SIG-M5 (cell line): Measurements from ENCODE around the gene CD3G.
A peak's percentile ranks its signal among the peaks of the same experiment; 100 is the strongest.

ENCODE experiments used
- DNase-seq: peaks from one replicate; lab custom pipeline; 2025; lab: John Stamatoyannopoulos, UW

Gene CD3G

DNA sequence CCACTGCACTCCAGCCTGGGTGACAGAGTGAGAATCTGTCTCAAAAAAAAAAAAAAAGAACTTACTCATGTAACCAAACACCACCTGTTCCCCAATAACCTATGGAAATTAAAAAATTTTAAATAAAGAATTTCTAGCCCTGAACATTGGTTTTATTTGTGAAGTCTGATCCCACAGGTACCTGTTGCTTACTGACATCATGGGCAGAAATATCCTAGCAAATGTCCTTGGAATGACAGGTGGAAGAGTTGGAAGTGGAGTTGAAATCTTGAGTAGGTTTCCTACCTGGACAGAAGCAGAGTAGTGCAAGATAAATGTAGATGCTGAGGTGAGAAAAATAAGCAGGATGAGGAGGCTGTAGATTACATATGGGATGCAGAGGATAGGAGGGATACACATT lies 18.9 kb upstream of the CD3G start:
- DNase-seq: no peak

- no peak for DNase-seq
These were observed 15.4 kb upstream of the CD3G start for GRCh38 chr11:118328745-118329144.

DNA sequence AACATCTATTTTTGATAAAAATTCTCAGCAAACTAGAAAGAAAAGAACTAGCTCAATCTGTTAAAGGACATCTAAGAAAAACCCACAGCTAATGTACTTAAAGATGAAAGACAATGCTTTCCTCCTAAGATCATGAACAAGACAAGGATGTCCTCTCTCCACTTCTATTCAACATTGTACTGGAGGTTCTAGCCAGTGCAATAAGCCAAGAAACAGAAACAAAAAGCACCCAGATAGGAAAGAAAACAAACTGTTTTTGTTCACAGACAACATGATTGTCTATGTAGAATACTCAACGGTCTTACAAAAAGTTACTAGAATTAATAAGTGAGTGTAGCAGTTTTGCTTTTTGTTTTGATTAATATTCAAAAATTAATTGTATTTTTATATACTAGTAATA lies 9.4 kb upstream of the CD3G start:
- DNase-seq: no peak

- no peak for DNase-seq
These were observed 5.5 kb upstream of the CD3G start for GRCh38 chr11:118338637-118339061.

- no peak for DNase-seq
These were observed 4.7 kb upstream of the CD3G start for GRCh38 chr11:118339281-118339961.

DNA sequence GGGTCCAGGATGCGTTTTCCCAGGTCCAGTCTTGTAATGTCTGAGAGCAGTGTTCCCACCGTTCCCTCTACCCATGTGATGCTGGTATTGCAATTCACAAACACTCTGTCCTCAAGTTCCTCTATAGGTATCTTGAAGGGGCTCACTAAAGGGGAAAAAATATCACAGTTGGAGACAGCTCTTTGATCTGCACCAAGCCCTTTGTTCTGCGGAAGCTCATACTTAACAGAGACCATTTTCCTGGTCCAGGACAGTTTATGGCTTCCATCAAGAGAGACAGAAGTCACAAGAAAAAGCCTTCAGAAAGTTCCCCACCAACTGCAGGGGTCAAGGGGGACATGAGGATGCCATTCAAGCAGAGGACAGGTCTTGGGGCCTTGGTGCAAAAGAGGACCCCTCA lies 3.7 kb upstream of the CD3G start:
- DNase-seq: no peak

DNA sequence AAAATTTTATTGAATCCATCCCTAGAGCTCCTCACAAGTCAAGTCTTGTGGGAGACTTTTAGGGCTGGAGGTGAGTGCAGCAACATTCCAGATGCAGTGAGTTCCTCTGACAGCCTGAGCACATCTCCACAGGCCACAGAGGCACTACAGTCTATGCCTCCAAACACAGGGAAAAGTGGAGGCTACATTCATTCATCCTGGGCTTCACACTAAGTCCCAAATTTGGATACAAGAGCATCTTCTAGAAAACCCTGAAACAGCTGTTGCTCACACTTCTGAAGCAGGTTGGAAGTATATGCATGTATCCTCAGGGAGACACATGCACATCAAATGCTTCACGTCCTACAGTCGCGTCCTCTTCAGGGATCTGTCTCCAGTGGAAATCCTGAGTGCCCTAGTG lies 2.9 kb upstream of the CD3G start:
- DNase-seq: no peak

DNA sequence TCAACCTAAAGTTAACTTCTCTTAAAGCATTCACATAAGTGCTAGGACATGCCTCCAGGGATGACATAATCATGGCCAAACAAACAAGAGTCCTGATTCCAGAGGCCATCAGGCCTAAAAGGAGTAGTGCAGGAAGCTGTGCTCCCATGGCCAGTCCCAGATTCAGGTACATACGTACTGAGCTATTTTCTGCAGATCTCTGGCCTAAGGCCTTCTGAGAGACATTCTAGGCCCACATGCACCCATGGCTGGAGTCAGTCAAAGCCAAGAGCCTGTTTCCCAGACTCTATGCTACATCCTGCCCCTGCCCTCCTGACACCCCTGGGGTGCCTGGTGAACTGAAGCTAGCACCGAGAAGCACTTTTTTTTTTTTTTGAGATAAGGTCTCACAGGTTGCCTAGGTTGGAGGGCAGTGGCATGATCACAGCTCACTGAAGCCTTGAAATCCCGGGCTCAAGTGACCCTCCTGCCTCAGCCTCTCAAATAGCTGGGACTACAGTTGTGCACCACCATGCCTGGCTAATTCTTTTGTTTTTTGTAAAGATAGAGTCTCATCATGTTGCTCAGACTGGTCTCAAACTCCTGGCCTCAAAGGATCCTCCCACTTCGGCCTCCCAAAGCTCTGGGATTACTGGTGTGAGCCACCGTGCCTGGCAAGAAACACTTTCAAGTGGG lies 2.2 kb upstream of the CD3G start:
- no peak for DNase-seq

- DNase-seq: no peak
These were observed 1.5 kb upstream of the CD3G start, which contains the start of gene CD3D for GRCh38 chr11:118342503-118343161. Gene CD3D (minus strand): TSS chr11:118342705. CDS start chr11:118342607, 98 bp downstream.

DNA sequence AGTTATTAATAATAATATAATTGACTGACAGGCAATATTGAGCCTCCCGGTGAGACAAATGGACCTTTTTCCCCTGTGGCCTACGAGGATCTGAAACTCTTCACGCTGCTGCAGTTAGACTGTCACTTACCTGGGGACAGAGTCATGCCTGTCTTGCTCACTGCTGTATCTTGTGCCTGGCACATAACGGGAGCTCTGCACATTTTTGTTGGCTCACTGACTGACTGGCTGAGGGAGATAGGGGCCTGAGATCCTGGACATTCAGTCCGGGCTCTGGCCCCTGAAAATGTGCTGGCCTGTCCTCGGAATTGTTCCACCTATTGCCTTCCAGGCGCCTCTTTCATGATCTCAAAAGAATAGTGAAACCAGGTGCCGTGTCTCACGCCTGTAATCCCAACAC lies 896 bp upstream of the CD3G start:
- DNase-seq: no peak

DNA sequence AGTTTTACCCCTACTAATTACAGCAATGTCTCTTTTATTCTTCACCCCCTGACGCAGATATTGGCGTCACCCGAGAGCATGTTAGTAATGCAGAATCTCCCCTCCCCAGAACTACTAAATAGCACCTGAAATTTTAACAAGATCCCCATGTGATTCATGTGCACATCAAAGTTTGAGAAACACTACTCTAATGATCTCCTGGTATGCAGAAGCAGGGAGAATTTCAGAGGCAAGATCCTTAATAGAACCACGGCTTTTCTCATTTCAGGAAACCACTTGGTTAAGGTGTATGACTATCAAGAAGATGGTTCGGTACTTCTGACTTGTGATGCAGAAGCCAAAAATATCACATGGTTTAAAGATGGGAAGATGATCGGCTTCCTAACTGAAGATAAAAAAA lies 5.3 kb downstream of the CD3G start:
- no peak for DNase-seq

GRCh38 chr11:118353084-118353710 lies 9.1 kb downstream of the CD3G start:
- no peak for DNase-seq

DNA sequence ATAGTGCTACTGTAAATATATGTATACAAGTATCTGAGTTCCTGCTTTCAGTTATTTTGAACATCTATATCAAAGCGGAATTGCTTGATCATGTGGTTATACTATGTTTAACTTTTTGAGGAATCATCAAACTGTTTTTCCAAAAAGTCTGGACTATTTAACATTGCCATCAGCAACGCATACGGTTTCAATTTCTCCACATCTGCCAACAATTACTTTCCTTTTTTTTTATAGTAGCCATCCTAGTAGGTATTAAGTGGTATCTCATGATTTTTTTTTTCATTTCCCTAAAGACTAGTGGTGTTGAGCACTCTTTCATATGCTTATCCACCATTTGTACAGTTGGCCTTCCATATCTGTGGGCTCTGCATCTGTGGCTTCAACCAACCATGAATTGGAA lies 13.9 kb downstream of the CD3G start:
- DNase-seq: no peak

- DNase-seq: peak; percentile 68
These were observed 15.3 kb downstream of the CD3G start, which contains the start of gene UBE4A for GRCh38 chr11:118359295-118359958. Gene UBE4A (plus strand): TSS chr11:118359600. CDS start chr11:118365081, 5,481 bp downstream.

DNA sequence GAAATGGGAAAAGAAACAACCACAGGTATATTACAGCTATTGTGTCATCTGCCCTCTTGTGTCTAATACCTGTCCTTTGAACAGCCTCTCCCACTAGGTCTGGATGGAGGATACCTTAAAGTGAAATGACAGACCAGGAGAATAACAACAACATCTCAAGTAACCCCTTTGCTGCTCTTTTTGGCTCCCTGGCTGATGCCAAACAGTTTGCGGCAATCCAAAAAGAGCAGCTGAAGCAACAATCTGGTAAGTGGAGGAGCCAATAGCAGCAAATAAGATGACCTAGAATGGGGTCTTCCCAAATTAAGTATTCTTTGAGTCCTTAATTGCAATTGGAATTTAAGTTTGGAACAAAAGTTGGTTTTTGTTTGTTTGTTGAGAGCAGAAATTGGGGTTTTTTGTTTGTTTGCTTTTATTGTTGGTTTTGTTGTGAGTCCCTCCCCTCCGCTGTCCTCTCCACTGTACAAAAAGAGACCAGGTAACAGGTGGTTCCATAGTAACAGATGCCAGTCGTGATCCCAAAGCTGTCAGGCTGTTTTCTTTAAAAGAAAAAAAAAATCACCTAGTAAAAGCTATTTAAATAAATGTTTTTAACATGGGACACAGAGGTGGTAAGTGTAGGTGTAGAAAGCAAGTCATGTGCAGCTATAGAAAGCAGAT lies 20.9 kb downstream of the CD3G start:
- no peak for DNase-seq

DNA sequence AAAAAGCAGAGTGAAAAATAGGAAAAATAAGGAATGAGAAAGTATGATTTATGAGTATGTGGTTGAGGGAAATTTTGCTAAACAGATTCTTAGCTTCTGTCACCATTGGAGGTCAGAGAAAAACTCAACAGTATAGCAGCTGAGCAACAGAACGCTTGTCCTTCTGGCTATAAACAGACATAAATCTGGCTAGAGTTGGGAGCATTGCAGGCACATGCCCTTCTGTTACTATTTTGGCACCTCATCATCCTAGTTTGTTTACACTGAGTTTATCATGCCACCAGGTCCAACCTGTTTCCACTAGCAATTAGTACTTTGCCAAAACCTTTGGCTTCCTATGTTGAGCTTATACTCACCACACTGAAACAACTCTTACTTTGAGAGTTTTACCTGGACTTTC lies 22.1 kb downstream of the CD3G start:
- DNase-seq: no peak

GRCh38 chr11:118370774-118371173 lies 26.6 kb downstream of the CD3G start:
- no peak for DNase-seq

DNA sequence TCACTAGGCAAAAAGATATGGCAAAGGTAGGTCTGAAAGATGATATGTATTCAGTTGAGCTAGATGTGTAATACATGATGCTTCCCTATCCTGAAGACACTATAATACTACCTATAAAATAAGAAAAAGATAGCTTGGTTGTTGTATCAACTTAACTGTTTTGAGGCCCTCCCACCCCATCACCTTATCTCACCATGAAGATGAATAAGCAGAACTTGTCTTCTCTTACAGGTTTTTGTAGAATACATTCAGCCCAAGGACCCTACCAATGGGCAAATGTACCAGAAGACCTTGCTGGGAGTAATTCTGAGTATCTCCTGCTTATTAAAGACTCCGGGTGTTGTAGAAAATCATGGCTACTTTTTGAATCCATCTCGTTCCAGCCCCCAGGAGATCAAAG lies 29.1 kb downstream of the CD3G start:
- no peak for DNase-seq

GRCh38 chr11:118373871-118374270 lies 29.7 kb downstream of the CD3G start:
- no peak for DNase-seq

DNA sequence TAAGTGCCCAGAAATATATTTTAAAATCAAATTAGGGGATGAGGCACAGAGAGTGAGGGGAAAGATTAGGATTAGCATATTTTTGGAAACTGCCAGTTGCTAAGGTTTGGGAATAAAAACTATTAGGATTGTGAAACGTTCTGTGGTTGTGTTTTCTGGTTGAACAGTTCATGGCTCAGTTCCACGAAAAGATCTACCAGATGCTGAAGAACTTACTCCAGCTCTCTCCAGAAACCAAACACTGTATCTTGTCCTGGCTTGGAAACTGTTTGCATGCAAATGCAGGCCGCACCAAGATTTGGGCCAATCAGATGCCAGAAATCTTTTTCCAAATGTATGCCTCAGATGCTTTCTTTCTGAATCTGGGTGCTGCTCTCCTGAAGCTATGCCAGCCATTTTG lies 30.6 kb downstream of the CD3G start:
- no peak for DNase-seq

GRCh38 chr11:118375978-118376377 lies 31.8 kb downstream of the CD3G start:
- no peak for DNase-seq

- DNase-seq: no peak
These were observed 35.4 kb downstream of the CD3G start for GRCh38 chr11:118379497-118379896.
